NCI-H187 (cell line): ENCODE results near the gene TACR1.
"Not testable (repeated sequence)": the region's sequence is repeated elsewhere in the genome, so short reads cannot be mapped to it uniquely, and the experiment has no call there.

Source experiments
- DNase-seq, 2 experiments: peaks; one replicate each; lab custom pipeline; 2025; lab: John Stamatoyannopoulos, UW

The TACR1 gene, protein sequence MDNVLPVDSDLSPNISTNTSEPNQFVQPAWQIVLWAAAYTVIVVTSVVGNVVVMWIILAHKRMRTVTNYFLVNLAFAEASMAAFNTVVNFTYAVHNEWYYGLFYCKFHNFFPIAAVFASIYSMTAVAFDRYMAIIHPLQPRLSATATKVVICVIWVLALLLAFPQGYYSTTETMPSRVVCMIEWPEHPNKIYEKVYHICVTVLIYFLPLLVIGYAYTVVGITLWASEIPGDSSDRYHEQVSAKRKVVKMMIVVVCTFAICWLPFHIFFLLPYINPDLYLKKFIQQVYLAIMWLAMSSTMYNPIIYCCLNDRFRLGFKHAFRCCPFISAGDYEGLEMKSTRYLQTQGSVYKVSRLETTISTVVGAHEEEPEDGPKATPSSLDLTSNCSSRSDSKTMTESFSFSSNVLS

DNA sequence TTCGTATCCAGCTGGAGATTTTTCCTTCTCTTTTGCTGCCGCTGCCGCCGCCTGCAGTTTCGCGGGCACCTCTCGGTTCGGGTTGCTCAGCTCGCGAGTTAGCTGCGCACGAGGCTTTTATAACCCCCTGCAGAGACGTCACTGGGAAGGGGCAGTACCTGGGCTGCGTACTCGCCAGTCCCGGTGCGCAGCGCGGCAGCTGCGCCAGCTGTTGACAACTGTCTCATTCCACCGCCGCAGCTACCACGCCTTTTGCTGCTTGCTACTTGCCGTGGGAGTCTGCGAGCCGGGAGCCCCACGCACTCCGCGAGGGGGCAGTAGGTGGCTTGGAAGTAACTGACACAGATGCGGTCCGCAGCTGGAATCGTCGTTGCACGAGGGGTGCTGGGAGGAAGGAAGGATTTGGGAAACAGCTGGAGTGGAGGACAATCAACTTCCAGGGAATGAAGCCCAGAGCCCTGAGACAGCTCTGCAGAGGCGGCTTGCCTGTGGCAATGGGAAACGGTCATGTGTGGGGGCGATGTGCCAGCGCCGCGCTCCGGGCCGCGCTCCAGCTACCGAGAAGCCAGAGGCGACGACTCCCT is at the start of gene TACR1:
Gene TACR1 (minus strand): TSS at position 93 of the 584 bp plus-strand sequence. CDS start 586 bp downstream, outside the sequence.
- DNase-seq = no peak

GRCh38 chr2:75248581-75248980 is 49.3 kb upstream of the TACR1 start:
- not testable (repeated sequence) for DNase-seq

GRCh38 chr2:75246441-75247167 is 47.3 kb upstream of the TACR1 start:
- DNase-seq = no peak

- no peak for DNase-seq
These were observed 43.9 kb upstream of the TACR1 start for GRCh38 chr2:75243219-75243618.

DNA sequence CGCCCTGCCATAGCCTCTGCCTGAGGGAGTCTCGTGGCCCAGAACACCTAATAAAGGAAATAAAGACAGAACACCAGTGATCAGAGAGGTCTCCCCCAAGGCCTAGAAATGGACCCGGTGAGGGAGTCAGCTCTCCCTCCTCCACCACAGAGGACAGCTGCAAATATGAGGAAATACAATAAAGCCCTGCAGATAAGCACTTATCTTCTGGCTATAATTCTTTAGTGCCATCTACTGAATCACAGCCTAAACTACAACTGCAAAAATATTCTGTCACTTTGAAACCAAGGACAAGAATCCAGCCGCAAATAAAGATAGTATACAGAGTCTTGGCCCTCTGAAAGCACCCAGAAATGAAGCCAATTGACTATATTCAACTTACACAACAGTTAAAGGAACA is 42.4 kb upstream of the TACR1 start:
- DNase-seq = no peak

DNA sequence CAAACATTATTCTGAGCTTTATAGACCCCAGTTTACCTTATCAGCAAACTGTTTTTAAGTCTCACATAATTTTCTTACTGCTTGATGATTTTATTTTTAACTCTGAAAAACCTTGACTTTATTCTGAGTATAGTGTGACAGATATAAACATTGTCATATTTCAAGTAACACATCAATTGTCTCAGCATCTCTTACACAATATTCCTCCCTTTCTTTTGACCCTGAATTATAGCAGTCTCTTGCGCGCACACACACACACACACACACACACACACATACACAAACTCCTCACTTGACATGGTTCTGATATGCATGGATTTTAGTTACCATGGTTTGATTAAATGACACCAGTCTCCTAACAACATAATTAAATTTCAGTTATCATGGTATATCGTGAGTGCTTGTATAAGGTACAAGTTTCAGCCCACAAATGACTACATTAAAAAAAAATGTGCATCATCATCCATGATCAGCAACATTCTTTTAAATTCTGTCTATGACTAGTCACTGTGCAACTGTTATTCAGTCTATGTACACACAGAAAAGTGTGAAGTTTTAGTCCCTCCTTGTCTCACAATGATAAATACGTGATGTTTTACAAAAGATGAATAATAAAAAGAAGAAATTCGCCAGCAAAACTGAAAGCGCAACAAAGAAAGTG is 39.5 kb upstream of the TACR1 start:
- DNase-seq = no peak

DNA sequence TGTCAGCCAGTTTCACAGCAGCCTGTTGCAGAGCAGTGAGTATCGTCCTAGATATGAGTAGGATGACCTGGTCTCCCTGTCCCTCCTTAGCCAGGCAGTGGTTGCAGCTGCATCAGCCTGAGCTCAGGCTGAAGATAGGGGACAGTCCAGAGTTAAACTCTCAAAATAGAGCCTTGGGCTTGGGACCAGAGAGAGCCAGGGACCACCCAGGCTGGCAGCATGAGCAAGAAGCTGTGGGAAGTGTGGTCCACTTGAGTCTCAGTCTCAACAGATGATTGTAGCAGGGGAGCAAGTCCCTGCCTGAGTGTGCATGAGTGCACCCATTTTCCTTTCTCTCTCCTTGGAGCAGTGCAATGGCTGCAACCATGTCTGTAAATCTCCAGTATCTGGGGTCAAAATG is 38.0 kb upstream of the TACR1 start:
- no peak for DNase-seq

DNA sequence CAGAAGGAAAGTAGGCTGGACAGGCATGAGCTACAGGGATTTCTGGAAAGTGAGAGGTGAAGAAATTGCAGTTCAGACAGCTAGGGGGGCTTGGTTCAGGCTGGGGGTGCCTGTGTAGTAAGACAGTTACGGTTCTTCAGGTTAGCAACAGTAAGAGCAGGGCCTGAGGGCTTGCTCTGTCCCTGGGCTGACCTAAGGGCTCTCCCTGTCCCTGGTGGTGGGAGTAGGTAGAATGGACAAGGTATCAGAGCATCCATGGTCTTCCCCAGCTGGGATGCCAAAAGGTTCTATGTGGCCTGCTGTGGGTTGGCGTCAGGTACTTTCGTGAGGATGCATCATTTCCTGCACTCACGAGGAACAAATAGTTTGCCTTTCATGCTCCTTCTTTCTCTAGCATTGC is 34.6 kb upstream of the TACR1 start:
- DNase-seq = no peak

- no peak for DNase-seq
These were observed 27.3 kb upstream of the TACR1 start for GRCh38 chr2:75226617-75227016.

DNA sequence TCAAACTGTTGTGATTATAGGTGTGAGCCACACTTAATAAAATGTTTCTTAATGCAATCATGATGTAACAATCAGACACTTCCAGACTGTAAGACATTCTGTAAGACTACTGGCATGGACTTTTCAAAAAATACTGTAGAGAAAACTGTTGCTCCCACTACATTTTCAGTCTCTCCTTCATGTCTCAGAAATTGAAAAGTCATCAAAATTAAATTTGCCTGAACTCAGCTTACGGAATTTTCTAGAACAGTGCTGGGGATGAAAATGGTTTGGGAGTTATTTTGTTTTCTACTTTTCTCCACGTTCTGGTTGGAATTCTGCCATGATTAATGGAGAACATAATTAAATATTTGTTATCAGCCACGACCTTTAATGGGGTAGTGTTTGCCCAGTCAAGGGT is 26.8 kb upstream of the TACR1 start:
- no peak for DNase-seq

- peak in 1 of 2 experiments; percentile 15 for DNase-seq
These were observed 25.3 kb upstream of the TACR1 start for GRCh38 chr2:75224636-75225094.

GRCh38 chr2:75222527-75222926 is 23.2 kb upstream of the TACR1 start:
- no peak for DNase-seq

- DNase-seq = no peak
These were observed 22.5 kb upstream of the TACR1 start for GRCh38 chr2:75221862-75222261.

DNA sequence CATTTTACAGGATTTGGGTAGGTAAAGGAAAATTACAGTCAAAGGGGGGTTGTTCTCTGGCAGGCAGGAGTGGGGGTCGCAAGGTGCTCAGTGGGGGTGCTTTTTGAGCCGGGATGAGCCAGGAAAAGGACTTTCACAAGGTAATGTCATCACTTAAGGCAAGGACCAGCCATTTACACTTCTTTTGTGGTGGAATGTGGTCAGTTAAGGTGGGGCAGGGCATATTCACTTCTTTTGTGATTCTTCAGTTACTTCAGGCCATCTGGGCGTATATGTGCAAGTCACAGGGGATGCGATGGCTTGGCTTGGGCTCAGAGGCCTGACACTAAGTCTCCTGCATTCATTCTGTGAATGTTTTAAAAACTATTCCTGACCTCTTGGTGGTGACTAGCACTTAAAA is 19.9 kb upstream of the TACR1 start:
- not testable (repeated sequence) for DNase-seq

- no peak for DNase-seq
These were observed 12.0 kb upstream of the TACR1 start for GRCh38 chr2:75211266-75211770.

GRCh38 chr2:75210409-75210808 is 11.1 kb upstream of the TACR1 start:
- DNase-seq = no peak

- no peak for DNase-seq
These were observed 9.4 kb upstream of the TACR1 start for GRCh38 chr2:75208738-75209137.

GRCh38 chr2:75204833-75205232 is 5.5 kb upstream of the TACR1 start:
- no peak for DNase-seq

DNA sequence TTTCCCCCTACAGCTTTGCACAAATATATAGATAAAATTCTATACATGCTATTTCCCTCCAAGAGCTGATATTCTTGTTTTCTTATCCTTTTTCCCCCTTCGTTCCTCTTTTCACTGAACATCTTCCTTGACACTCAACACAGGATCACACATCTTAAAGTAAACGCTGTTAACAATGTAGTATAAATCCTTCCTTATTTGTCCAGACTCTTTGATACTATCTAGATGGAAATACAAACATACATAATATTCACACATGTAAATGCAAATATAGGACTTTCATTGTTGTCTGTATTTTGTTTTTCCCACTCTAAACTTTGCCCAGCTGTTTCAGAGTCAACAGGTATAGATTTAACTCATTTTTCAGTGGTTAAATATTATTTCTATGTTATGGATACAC is 3.0 kb upstream of the TACR1 start:
- DNase-seq = no peak

- no peak for DNase-seq
These were observed 1.1 kb upstream of the TACR1 start for GRCh38 chr2:75200140-75201096.
